ENCODE data around the gene TMEM272.

- TF ChIP-seq POLR2A (conservative IDR thresholded peaks at IDR 0.05) (no peak), GTF2F1 (IDR thresholded peaks at IDR 0.05; ENCODE audit: low read depth, low read length) (no peak)
Observed at GRCh38 chr13:51844862-51845573, at the start of gene TMEM272.
